GM19351 (cell line): Measurements from ENCODE around the gene CENPB.
"Not testable (repeated sequence)": the region's sequence is repeated elsewhere in the genome, so short reads cannot be mapped to it uniquely, and the experiment has no call there.

Experiments used
- ATAC-seq: cut with Tn5 transposase; IDR thresholded peaks from one replicate; pipeline ENCODE4 v1.9.1; 2021; ENCODE audit warnings: mild to moderate bottlenecking, moderate library complexity; ENCODE audit not compliant: unreplicated experiment

The CENPB gene, protein sequence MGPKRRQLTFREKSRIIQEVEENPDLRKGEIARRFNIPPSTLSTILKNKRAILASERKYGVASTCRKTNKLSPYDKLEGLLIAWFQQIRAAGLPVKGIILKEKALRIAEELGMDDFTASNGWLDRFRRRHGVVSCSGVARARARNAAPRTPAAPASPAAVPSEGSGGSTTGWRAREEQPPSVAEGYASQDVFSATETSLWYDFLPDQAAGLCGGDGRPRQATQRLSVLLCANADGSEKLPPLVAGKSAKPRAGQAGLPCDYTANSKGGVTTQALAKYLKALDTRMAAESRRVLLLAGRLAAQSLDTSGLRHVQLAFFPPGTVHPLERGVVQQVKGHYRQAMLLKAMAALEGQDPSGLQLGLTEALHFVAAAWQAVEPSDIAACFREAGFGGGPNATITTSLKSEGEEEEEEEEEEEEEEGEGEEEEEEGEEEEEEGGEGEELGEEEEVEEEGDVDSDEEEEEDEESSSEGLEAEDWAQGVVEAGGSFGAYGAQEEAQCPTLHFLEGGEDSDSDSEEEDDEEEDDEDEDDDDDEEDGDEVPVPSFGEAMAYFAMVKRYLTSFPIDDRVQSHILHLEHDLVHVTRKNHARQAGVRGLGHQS

DNA sequence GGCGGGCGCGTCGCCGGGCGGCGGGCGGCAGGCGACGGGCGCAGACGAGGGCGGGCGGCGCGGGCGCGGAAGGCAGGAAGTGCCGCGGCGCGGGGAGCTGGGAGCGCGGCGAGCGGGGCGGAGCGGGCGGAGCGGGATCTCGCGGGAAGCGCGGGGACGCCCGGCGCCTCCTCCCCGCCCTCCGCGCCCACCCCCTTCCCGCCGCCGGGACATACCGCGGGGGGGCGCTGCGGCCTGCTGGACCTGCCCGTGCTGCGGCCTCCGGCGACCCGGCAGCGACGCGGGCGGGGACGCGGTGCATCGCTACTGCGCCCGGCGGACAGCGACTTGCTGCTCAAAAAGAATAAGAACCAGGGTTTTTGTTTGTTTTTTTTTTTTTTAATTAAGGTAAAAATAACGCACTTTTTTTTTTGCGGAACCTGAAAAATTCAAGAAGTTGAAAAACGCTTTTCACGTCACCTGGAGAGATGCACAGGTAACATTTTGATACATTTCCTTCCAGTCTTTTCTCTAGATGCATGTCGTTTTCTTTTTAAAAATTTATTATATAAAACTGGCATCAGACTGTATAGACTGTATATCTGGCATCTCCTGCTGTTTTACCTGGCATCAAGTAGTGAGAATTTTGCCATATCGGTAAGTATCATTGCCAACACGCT is at the start of gene CENPB:
Gene CENPB, minus strand, starts transcription at position 76 of the 659 bp plus-strand sequence. CDS start 257 bp downstream, outside the sequence.
- peak; percentile 83 for ATAC-seq

DNA sequence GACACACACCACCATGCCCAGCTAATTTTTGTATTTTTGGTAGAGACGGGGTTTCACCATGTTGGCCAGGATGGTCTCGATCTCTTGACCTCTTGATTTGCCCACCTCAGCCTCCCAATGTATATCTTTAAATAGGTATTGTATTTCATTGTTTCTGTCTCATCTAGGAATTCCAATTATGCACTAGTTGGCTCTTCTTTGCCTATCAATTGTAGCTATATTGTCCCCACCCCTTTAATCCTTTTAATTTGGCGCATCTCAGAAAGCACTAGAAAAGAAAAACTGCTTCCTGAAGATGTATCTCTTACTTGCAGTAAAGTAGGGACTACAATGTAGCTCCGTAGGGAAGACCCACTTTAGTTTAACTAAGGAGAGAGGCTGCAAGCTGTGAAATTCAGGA is 49.6 kb upstream of the CENPB start:
- ATAC-seq, result no peak

DNA sequence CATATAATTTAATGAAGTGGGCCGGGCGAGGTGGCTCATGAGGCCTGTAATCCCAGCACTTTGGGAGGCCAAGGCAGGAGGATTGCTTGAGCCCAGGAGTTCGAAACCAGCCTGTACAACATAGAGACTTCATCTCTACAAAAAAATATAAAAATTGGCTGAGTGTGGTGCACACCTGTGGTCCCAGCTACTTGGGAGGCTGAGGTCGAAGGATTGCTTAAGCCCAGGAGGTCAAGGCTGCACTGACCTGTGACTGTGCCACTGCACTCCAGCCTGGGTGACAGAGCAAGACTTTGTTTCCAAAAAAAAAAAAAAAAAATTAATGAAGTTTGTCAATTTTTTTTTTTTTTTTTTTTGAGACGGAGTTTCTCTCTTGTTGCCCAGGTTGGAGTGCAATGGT is 43.4 kb upstream of the CENPB start:
- ATAC-seq, result not testable (repeated sequence)

DNA sequence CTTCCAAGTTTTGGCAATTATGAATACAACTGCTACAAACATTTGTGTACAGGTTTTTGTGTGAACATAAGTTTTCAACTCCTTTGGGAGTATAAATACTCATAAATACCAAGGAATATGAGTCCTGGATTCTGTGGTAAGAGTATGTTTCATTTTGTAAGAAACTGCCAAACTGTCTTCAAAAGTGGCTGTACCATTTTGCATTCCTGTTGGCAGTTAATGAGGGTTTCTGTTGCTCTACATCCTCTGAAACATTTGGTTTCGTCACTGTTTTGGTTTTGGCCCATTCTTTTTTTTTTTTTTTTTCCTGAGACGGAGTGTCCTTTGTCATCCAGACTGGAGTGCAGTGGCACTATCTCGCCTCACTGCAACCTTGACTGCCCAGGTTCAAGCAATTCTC is 42.3 kb upstream of the CENPB start:
- ATAC-seq, result no peak

DNA sequence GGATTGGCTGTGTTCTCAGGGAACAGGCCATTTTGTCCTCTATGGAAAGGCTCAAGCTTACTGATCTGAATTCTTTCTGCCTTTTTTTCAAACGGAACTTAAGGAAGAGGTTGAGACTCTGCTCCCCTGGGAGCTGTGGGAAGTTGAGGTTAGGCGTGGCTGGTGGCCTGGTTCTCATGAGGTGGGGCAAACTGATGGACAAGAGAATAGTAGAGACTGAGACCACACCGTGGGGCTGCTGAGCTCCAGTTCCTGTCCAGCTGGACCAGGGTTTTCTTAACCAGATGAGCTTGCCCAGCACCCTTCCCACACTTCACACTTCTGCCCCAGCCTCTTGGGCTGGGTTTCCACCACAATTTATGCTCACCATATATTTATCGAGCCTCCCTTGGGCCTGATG is 39.9 kb upstream of the CENPB start:
- no peak for ATAC-seq

DNA sequence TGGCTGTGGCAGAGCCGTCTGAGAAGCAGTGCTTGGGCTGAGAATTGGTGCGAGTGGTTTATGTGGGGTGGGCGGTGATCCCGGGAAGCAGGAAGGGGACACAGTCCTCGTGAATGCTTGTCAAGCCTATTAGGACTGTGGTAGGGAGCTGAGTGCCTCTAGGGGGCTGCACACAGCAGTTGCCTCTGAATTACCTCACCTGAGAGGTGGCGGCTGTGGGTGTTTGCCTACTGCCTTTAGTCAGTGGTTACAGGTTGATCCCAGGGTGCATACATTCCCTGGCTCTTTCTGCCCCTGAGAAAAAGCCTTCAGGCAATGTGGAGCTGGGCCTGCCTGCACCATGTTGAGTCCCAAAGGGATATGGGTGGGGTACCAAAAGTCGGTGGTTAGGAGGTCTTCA is 39.0 kb upstream of the CENPB start:
- no peak for ATAC-seq

DNA sequence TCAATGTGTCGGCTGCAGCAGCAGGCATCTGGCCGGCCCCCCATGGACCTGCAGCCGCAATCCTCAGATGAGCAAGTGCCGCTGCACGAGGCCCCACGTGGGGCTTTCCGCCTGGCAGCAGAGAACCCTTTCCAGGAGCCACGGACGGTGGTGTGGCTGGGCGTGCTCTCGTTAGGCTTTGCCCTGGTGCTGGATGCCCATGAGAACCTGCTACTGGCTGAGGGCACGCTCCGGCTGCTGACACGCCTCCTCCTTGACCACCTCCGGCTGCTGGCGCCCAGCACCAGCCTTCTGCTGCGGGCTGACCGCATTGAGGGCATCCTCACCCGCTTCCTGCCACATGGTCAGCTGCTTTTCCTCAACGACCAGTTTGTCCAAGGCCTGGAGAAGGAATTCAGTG is 37.3 kb upstream of the CENPB start:
- ATAC-seq, result no peak

DNA sequence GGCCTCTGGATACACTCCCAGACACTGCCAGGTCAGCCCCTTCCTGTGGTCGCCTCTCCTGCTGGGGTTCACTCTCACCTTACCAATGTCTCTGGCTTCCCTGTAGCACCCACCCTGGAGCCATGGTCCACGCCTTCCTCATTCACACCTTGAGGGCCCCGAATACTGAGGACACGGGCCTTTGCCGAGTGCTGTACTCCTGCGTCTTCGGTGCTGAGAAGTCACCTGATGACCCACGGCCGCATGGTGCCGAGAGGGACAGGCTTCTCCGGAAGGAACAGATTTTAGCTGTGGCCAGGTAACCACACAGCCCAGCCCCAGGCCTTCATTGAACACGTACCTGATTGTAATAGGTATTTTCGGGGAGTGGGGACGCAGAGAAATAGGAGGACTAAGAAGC is 35.5 kb upstream of the CENPB start:
- ATAC-seq, result no peak

DNA sequence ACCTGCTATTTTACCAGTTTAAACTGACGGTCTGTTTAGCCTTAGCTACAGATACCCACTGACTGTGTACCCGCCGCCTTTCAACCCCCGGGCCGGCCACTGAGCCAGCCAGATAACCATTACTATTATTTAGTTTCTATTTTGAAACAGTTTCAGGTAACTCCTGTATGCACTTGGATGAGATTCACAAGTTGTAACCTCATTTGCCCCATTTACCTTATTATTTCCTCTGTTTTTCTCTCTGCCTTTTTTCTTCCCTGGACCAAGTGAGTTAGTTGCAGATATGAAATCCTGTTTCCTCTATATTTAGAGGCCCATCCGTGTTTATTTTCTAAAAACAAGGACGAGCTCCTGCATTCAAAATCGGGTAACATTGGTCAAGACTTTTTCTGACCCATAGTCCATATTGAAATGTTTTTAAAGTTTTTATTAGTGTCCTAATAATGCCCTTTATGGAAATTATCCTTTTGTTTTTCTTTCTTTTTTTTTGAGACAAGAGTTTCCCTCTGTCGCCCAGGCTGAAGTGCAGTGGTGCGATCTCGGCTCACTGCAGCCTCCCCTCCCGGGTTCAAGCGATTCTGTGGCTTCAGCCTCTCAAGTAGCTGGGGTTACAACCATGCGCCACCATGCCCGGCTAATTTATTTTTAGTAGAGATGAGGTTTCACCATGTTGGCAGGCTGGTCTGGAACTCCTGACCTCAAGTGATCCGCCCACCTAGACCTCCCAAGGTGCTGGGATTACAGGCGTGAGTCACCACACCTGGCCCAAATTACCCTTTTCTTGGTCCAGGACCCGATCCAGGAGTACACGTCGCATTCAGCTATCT is 34.6 kb upstream of the CENPB start:
- peak; percentile 5 for ATAC-seq

DNA sequence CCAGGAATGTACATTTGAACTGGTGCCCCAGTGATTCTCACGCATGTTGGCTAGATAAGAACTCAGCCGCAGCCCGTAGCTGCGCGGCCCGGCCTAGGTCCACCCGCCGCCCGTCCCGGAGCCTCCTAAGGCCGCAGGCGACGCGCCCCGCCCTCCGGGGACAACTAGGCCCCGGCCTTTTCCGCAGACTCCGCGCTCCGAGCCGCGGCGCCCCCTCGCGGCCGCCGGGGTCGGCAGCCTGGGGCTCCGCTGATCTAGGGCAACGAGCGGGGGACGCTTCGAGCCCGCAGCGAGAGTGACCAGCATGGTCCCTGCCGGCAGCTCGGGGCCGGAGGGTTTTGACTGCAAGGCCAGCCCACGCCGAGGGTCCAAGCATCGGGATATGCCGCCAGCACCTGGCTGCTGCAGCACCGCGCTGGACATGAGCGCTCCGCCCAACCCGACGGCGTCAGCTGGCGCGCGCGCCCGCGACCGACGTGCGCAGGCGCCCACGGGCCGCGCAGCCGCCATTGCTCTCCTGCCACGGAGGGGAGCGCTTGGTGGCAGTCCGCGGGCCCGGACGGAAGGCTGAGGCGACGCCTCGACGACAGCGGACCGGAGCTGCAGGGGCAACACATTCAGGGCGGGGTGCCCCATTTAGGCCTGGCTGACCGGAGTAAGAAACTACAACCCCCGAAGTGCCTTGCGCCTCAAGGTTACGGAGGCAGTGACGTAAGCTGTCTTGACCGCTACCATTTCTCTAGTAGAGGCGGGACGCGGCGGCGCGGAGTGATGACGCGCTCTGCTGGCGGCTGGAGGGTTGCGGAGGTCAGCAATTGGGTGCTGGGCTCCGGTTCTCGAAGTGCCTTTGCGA is 33.7 kb upstream of the CENPB start, which contains the start of gene AP5S1:
Gene AP5S1, plus strand, starts transcription at position 500 of the 853 bp plus-strand sequence. CDS start 1,571 bp downstream, outside the sequence.
- ATAC-seq, result peak; percentile 81

DNA sequence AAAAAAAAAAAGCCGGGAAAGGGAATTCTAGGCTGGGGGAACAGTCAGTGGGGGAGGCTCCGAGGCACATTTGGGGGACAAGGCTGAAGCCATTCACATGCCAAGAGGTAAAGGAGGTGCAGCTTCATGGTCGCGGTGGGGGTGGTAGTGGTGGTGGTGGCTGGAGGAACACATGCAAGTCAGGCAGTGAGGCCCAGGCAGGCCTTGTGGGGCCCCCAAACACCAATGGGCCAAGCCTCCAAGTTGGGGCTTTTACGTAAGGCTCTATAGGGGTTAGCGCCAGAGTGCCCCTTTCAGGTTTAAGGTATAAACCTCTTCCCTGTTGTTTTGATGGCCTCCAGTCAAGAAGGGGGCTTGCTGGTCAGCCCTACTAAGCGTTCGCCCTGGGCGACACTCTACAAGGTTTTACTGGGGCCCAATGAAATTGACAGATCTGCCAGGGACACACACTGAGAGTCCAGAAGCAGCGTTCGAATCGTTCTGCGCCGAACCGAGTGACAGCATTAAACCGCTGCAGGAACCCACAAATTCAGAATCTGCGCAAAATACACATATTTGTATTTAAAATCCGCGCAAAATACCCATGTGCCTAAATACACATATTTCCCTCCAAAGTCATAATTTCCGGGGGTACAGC is 33.0 kb upstream of the CENPB start:
- no peak for ATAC-seq

DNA sequence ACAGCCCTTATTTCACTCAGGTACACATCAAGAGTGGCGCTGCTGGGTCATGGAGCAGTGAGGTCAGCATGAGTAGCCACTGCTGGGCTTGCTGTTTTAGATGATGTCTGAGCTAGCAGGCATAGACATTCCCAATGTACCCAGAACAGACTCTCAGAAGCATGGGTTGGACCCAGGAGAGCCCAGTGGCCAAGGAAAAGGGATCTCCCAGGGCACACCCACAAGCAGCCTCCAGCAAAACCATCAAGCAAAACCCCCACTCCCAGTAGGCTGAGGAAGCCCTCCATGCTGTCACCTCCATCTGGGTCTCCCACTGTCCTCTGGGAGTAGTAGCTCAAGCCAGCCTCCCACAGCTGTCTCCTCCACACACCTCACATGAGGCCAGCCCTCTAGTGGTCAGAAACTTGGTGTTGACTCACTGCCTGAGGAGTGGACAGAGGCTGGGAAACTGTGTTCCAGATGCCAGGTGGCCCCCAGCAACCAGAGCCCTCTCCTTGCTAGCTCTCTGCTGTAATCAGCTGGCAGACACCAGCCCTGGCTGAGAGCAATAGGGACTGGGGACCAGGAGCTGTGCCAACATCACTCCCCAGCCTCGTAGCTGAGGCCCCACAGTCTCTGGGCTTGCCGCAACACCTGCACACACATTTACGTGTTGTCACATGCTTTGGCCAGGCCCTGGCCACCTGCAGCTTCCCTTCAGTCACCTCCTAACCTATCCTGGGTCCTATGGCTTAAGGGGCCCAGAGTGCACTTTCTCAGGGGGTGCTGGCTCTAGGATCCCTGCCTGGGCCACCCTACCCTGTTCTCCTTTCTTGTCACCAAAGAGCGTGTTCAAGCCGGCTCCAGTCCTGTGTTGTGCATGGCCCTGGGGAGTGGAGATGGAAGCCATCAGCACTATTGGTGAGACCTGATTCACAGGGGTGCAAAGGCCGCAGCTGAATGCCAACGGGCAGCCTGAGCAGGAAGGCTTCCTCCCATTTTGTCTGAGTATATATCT is 31.9 kb upstream of the CENPB start:
- peak; percentile 31 for ATAC-seq

DNA sequence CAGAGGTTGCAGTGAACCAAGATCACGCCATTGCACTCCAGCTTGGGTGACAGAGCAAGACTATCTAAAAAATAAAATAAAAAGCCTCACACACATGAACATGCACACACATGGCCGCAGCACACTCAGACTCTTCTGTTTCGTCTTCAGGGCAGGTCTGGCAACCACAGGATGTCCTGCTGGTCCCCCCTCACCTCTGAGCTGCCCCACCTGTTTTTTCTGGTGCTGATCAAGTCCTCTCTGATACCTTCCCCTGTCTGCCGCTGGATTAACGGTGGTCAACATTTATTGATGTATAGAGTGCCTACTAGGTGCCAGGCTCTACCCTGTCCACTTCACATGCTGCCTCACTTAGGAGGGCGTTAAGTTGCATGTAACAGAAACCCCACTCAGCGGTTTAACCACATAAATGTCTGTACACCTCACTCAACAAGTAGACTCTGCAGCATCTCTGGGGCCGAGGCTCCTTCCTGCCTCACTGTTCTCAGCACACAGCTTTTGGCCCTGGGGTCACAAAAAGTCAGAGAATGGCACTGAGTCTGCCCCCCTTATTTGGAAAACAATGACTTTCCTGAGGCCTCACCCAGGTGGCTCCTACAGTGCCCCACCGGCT is 29.3 kb upstream of the CENPB start:
- no peak for ATAC-seq

DNA sequence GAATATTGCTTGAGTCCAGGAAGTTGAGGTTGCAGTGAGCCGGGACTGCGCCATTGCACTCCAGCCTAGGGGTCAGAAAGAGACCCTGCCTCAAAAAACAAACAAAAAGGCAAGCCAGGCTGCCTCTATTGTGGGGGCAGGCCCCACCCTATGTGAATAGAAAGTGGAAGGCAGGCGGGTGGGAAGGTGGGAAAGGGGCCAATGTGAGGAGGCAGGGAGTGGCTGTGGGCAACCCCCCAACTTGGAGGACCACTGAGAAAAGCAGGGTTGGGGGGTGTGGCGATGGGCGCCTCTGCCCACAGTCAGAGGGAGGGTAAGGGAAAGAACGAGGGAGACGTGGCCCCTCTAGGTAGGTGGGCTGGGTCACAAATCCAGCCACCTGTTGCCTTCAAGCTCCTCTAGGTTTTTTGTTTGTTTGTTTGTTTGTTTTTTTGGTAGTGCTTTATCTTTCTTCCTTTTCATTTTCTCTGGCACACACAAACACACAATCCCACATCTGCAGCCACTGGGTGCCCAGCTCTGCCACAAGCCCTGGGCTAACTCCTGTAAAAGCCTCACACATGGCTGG is 28.5 kb upstream of the CENPB start:
- ATAC-seq, result no peak

DNA sequence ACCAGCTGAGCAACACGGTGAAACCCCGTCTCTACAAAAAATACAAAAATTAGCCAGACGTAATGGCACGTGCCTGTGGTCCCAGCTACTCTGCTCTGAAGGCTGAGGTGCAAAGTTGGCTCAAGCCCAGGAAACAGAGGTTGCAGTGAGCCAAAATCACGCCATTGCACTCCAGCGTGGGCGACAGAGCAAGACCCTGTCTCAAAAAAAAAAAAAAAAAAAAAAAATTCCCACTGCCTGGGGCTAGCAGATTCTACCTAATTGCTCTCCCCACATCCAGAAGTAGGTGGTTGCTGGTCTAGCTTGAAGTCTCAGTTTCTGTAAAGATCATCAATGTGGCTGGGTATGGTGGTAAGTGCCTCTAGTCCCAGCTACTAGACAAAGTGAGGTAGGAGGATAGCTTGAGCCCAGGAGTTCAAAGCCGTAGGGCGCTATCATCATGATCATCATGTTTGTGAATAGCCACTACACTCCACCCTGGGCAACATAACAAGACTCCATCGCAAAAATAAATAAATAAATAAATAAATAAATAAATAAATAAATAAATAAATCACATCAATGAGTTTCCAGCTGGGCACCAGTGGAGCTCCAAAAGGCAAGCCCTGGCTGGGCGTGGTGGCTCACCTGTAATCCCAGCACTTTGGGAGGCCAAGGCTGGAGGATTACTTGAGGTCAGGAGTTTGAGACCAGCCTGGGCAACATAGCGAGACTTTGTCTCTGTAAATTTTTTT is 27.5 kb upstream of the CENPB start:
- no peak for ATAC-seq

DNA sequence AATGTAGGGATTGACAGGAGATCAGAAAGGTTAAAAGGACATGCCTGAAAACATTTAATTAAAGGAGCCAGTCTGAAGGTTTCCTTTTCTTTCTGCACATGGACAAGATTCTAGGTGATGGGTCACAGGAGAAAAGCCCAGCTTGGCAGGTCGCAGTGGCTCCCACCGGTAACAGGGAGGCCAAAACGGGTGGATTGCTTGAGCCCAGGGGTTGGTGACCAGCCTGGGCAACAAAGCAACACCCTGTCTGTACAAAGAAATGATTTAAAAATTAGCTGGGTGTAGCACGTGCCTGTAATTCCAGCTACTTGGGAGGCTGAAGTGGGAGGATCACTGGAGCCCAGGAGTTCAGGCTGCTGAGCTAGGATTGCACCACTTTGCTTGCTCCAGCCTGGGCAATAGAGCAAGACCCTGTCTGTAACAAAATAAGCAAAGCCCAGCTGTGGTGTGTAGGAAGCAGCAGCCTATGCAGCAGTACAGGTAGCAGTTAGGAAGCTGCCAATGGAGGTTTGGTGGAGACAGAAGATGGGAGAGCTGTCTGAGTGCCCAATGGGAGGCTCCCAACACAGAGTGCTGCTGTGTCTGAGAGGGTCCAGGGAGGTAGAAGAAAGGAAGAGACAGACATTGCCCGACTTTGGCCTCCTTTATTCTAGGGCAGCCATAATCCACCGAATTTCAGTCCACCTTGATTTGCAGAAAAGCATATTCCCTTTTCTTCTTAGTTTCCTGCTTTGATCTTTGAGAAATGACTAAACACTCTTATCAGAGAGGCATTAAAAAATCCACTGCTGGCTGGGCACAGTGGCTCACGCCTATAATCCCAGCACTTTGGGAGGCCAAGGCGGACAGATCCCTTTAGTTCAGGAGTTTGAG is 26.7 kb upstream of the CENPB start:
- ATAC-seq, result no peak
